C4-2B (cell line): Measurements from ENCODE around the gene HERC3.

ENCODE experiments used
- H3K27ac ChIP-seq: fragments of 450-650 bp; 2 replicates; pipeline ENCODE4 v1.5.1; 2017
- ZFX ChIP-seq: fragments of 450-650 bp; IDR thresholded peaks from 2 replicates; pipeline ENCODE4 v1.6.1; 2017
- TF ChIP-seq, protein P1 (sequence below): fragments of 450-650 bp; conservative IDR thresholded peaks from 2 replicates; pipeline ENCODE4 v1.5.1; 2017; ENCODE audit warnings: mild to moderate bottlenecking

HERC3 gene

DNA sequence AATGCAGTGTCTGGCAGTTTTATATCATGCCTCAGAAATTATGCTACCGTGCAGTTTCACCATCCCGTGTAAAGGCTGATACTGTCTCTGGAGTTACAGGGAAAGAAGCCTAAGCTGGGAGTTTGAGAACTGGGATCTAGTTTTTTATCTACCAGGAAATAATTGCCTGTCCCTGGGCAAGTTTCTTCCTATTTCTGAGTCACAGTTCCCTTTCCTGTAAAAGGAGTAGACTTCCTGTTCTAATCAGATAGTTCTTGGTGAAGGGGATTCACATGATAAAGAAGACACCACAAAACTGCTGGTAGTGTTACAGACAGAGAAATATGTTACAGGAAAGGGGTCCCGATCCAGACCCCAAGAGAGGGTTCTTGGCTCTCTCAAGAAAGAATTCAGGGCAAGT lies 17.1 kb downstream of the HERC3 start:
- TF ChIP-seq ZFX, result no peak
- TF ChIP-seq, protein P1, sequence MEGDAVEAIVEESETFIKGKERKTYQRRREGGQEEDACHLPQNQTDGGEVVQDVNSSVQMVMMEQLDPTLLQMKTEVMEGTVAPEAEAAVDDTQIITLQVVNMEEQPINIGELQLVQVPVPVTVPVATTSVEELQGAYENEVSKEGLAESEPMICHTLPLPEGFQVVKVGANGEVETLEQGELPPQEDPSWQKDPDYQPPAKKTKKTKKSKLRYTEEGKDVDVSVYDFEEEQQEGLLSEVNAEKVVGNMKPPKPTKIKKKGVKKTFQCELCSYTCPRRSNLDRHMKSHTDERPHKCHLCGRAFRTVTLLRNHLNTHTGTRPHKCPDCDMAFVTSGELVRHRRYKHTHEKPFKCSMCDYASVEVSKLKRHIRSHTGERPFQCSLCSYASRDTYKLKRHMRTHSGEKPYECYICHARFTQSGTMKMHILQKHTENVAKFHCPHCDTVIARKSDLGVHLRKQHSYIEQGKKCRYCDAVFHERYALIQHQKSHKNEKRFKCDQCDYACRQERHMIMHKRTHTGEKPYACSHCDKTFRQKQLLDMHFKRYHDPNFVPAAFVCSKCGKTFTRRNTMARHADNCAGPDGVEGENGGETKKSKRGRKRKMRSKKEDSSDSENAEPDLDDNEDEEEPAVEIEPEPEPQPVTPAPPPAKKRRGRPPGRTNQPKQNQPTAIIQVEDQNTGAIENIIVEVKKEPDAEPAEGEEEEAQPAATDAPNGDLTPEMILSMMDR, result no peak
- H3K27ac ChIP-seq, result no peak overlapping the region

DNA sequence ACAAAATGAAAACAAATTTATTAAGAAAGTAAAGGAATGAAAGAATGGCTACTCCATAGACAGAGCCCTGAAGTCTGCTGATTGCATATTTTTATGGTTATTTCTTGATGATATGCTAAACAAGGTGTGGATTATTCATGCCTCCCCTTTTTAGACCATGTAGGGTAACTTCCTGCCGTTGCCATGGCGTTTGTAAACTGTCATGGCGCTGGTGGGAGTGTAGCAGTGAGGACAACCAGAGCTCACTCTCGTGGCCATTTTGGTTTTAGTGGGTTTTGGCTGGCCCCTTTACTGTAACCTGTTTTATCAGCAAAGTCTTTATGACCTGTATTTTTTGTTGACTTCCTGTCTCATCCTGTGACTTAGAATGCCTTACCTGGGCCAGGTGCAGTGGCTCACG lies 17.5 kb downstream of the HERC3 start:
- H3K27ac ChIP-seq, result peak overlapping the region; percentile 43; the same call in 1 of the 2 replicates

DNA sequence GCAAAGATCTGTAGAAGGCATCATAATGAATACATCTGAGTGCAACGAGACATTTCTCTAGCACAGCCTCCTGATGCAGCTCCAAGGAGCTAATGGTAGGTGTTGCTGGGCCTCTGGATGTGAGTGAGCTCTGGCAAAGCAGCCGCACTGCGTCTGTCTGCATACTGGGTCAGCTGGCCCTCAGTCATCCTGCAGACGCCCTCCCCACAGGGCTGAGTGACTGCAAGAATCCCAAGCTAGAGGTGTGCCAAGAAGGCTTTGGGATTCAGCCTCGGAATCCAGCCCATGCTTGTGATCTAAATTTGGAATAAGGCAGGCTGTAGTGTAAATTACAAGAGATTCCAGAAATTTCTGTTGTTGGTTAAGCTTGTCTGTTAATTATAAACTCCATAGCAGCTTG lies 18.5 kb downstream of the HERC3 start:
- H3K27ac ChIP-seq, result peak overlapping the region; percentile 43
- TF ChIP-seq, protein P1, result no peak
- TF ChIP-seq ZFX, result no peak

DNA sequence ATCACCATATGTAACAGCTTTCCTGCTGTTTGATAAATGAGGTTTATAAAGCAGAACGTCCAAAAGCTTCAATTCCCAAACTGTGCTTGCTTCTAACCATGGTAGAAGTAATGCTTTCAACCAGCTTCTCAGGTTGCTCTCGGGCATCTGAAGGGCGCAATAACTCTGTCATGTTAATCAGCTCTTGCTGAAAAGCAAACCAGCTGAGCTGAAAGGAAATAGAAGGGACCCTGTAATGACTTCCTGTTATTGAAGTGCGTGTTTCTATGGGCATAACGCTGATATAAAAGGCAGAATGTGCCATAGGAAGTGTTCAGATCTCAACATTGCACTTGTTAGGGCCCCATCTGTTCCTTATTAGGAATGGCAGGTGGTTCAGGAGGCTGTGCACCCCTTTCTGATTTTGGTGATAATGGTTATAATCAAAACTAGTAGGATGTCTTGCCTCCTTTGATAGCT lies 21.2 kb downstream of the HERC3 start:
- TF ChIP-seq, protein P1, result no peak
- TF ChIP-seq ZFX, result no peak
- no peak overlapping the region for H3K27ac ChIP-seq

DNA sequence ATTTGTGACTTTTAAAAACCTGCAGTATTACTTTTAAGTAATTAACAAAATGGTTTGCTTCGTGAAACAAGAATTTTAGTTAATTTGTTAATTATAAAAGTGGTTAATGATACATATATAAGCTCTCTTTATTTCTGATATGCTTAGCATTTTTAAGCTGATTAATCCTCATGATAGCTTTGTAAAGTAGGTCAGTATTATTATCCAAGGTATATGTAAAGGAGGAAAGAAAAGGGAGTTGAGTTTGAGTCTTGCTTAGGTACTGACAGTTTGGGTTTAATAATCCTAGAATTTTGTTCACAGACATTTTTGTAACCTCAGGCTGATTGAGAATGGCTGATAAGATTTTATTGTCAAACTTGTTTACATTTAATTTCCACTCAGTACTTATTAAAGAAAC lies 21.8 kb downstream of the HERC3 start:
- no peak overlapping the region for H3K27ac ChIP-seq
- no peak for TF ChIP-seq ZFX
- TF ChIP-seq, protein P1, result no peak

DNA sequence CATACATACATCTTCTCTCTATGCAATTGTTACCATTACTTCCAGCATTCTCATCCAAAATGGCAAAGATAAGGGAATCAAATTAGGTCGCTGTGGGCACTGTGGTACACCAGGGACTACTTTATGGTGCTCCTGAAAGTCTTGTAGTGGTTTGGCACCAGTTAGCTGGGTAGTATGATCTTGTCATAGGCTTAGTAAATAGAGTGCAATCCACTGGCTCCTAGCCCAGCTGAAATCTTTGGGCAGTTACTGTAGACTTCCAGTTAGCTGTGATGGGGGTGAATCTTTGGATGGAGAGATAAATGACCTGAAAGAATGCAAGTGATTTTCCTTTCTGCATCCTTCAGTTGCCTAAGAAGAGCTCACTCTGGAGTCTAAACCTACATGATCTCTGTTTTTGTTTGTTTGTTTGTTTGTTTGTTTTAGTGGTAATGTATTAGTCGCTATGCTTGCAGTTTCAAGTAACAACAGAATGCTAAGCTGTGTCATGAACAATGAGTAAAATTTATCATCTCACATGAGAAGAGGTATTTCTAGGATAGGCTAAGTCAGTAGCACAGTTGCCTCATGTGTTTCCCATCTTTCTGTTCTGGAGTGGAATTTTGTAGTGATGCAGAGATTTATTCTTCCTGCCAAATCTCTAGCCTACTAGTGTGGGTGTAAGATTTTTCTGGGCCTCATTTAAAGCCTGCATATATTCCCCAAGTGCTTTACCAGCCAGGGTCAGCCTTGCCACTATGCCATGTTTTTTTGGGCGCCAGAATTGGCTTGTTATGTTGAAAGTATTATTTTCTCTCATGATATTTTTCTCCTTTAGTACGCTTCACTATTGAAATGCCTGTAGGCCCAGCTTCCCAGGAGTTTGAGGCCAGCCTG lies 24.2 kb downstream of the HERC3 start:
- no peak overlapping the region for H3K27ac ChIP-seq
- TF ChIP-seq, protein P1, result no peak
- TF ChIP-seq ZFX, result no peak

DNA sequence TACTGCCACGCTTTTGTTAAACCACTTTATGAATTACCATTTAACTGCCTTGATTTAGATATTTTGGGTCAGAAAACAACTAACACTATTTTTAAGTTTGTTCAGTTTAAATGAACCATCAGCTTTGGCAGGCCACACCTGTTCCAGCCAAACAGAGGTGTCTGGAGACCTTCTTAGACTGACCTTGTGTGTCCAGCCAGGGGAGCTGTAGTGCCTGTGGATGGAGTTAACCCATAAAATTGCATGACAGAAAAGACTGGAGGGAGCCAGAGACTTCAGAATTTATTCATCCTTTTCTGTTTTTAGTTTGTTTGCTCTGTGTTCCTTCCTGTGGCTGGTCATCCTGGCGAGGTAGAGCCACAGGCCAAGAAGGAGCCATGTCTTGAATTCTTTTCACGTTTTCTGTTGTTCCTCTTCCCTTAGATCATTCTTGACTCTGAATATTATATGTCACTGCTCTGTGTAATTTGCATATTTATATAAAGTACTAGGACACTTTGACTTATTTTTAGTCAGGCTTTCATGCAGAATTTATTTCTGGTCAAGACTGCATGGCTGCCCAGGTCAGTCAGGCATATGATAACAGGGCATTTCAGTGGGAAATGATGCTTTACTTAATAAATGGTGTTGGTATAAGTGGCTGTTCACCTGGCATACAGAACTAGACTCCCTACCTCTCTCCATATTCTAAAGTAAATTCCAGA lies 26.7 kb downstream of the HERC3 start:
- TF ChIP-seq ZFX, result no peak
- TF ChIP-seq, protein P1, result no peak
- H3K27ac ChIP-seq, result no peak overlapping the region
